PC-3 (cell line): Measurements from ENCODE around the gene GALK2. TPM values are rescaled to one million over a fixed set of nuclear protein-coding genes. Genes with fewer than 3 reads are reported as not detected.

Source experiments
- ATAC-seq: fragments of 200-7000 bp; cut with Tn5 transposase; 2 replicates; pipeline ENCODE4 v1.9.1; 2020; ENCODE audit warnings: mild to moderate bottlenecking, moderate library complexity
- BruUV-seq: library from RNA; stranded (reverse); fragments of 400-500 nt; replicated peaks from 2 replicates; lab custom pipeline; 2021; lab: Mats Ljungman, UMichigan
- CTCF ChIA-PET: fragments of 300-600 bp; sonication (Branson Sonifier 250); formaldehyde crosslinking; loops from one replicate; lab custom pipeline; 2022; ENCODE audit warnings: antibody characterized with exemption; lab: Charles Lee
- POLR2A ChIA-PET: fragments of 300-600 bp; sonication (Branson Sonifier 250); formaldehyde crosslinking; loops from one replicate; lab custom pipeline; 2022; ENCODE audit warnings: antibody characterized with exemption; ENCODE audit not compliant: unreplicated experiment; lab: Charles Lee
- DNase-seq: peaks from one replicate; pipeline ENCODE4 v3.0.0-alpha.2; 2015
- H2AFZ ChIP-seq: fragments of 300-600 bp; sonication (generic); 2 replicates; pipeline ENCODE4 v1.6.0; 2016; ENCODE audit warnings: antibody characterized with exemption, low read length
- H3F3A ChIP-seq: fragments of 300-600 bp; sonication (generic); one replicate; pipeline ENCODE4 v1.6.0; 2017; ENCODE audit warnings: antibody characterized with exemption, low read length, control low read depth, mild to moderate bottlenecking; ENCODE audit not compliant: unreplicated experiment
- H3K27ac ChIP-seq: fragments of 300-600 bp; sonication (generic); 2 replicates; pipeline ENCODE4 v1.5.1; 2016; ENCODE audit warnings: mild to moderate bottlenecking, low read length
- H3K27me3 ChIP-seq: fragments of 300-600 bp; sonication (generic); 2 replicates; pipeline ENCODE4 v1.6.1; 2016; ENCODE audit warnings: low read length, mixed read lengths
- H3K36me3 ChIP-seq: fragments of 300-600 bp; sonication (generic); 2 replicates; pipeline ENCODE4 v1.6.1; 2016; ENCODE audit warnings: low read depth, mixed run types, low read length, mixed read lengths
- H3K4me1 ChIP-seq: fragments of 300-600 bp; sonication (generic); 2 replicates; pipeline ENCODE4 v1.5.1; 2016; ENCODE audit warnings: low read length; ENCODE audit not compliant: insufficient read depth
- H3K4me2 ChIP-seq: fragments of 300-600 bp; sonication (generic); 2 replicates; pipeline ENCODE4 v1.6.0; 2016; ENCODE audit warnings: low read length
- H3K4me3 ChIP-seq: fragments of 300-600 bp; sonication (generic); 2 replicates; pipeline ENCODE4 v1.5.1; 2016; ENCODE audit warnings: mild to moderate bottlenecking, low read length, mixed read lengths
- H3K79me2 ChIP-seq: fragments of 300-600 bp; sonication (generic); 2 replicates; pipeline ENCODE4 v1.6.1; 2017; ENCODE audit warnings: low read length, mixed read lengths
- H3K9ac ChIP-seq: fragments of 300-600 bp; sonication (generic); 2 replicates; pipeline ENCODE4 v1.6.0; 2016; ENCODE audit warnings: mild to moderate bottlenecking, low read length
- H3K9me2 ChIP-seq: fragments of 300-600 bp; sonication (generic); replicated peaks from 2 replicates; pipeline ENCODE4 v1.6.1; 2016; ENCODE audit warnings: mixed run types, low read length, mixed read lengths
- H3K9me3 ChIP-seq: fragments of 300-600 bp; sonication (generic); 2 replicates; pipeline ENCODE4 v1.6.1; 2016; ENCODE audit warnings: low read length, mixed read lengths
- H4K20me1 ChIP-seq: fragments of 300-600 bp; sonication (generic); 2 replicates; pipeline ENCODE4 v1.6.1; 2016; ENCODE audit warnings: low read length, mixed read lengths
- EZH2 ChIP-seq: fragments of 300-600 bp; sonication (generic); IDR thresholded peaks from one replicate; pipeline ENCODE4 v1.6.1; 2017; ENCODE audit warnings: antibody characterized with exemption, mild to moderate bottlenecking, low read length; ENCODE audit not compliant: unreplicated experiment
- EZH2phosphoT487 ChIP-seq: fragments of 300-600 bp; sonication (generic); IDR thresholded peaks from 2 replicates; pipeline ENCODE4 v1.6.1; 2018; ENCODE audit warnings: mild to moderate bottlenecking, antibody characterized with exemption, low read length, borderline replicate concordance
- intact Hi-C: fragments of 100-400 bp; cut with micrococcal nuclease; formaldehyde crosslinking; loops from 2 replicates; pipeline ENCODE4 v1.9.0; 2023
- total RNA-seq: library from RNA; depleted of rRNA; stranded (reverse); fragments of >200 nt; gene quantifications from 2 replicates; pipeline ENCODE4 v1.2.3, GENCODE V29; 2014
- TF ChIP-seq, protein P1 (sequence below): fragments of 300-600 bp; sonication (generic); conservative IDR thresholded peaks from 2 replicates; pipeline ENCODE4 v1.5.1; 2017; ENCODE audit warnings: antibody characterized with exemption, low read depth, mild to moderate bottlenecking, low read length

GALK2 gene
- total RNA-seq, 1 experiment from 2014 or later: 27.2 TPM

DNA sequence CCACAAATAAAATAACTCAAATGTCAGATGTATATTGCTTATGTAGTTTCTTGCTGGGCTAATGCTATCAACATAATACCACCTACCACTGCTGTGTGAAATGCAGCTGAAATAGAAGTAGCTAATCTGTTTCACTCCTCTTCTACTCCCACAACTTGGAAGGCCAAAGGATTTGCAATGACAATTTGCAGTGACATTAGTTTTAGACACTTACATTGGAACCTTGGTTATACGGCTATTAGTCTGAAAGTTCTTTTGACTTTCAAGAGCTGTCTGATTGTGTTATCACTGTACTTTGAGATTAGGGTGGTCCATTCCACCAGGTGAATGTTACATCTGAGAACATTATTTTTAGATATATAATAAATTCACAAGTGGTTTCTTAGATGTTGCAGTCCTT, 48.1 kb upstream of the GALK2 start:
- no peak for ATAC-seq
- intact Hi-C loops: no loop called here

DNA sequence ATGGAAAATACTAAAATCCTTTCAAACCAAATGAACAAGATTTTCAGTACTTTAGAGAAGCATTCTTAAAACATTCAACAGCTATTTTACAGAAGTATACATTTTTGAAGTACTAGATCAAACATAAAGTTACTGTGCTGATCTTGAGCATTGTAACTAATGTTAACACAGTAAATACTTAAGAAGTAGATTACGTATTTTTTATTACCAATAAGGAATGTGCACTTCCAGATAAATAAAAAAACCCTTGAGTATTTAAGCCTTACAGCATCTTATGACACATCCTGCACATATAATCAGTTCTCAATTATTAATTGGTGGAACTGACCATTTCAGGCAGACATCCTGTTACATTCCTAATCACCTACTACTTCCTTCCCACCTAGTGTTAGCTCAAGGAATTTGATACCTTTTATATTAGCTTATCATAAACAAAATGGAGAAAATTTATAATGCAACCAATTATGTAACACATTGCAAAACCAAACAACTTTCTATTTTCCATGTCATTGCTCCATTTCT, 47.4 kb upstream of the GALK2 start:
- H3K9ac ChIP-seq: no peak overlapping the region
- no peaks in the 10 kb centered on the region for H3K4me1 ChIP-seq
- no peak overlapping the region for H3K4me2 ChIP-seq
- CTCF ChIA-PET: no interaction called here
- H3K27me3 ChIP-seq: no peaks in the 10 kb centered on the region
- H3K36me3 ChIP-seq: peaks cover 14% of the 10 kb centered on the region
- intact Hi-C loops: no loop called here
- no peak; the same call in 1 of the 2 replicates for ATAC-seq
- H3K9me2 ChIP-seq: no peaks in the 10 kb centered on the region
- H3F3A ChIP-seq: no peaks in the 10 kb centered on the region
- no TSS peak for BruUV-seq
- POLR2A ChIA-PET: no interaction called here
- H3K4me3 ChIP-seq: no peak overlapping the region
- H3K9me3 ChIP-seq: no peaks in the 10 kb centered on the region
- DNase-seq: no peak
- TF ChIP-seq, protein P1, sequence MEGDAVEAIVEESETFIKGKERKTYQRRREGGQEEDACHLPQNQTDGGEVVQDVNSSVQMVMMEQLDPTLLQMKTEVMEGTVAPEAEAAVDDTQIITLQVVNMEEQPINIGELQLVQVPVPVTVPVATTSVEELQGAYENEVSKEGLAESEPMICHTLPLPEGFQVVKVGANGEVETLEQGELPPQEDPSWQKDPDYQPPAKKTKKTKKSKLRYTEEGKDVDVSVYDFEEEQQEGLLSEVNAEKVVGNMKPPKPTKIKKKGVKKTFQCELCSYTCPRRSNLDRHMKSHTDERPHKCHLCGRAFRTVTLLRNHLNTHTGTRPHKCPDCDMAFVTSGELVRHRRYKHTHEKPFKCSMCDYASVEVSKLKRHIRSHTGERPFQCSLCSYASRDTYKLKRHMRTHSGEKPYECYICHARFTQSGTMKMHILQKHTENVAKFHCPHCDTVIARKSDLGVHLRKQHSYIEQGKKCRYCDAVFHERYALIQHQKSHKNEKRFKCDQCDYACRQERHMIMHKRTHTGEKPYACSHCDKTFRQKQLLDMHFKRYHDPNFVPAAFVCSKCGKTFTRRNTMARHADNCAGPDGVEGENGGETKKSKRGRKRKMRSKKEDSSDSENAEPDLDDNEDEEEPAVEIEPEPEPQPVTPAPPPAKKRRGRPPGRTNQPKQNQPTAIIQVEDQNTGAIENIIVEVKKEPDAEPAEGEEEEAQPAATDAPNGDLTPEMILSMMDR: no peak
- TF ChIP-seq EZH2: no peak
- TF ChIP-seq EZH2phosphoT487: no peak
- no peak overlapping the region for H3K27ac ChIP-seq
- no peak overlapping the region for H2AFZ ChIP-seq
- no peaks in the 10 kb centered on the region for H3K79me2 ChIP-seq
- no peaks in the 10 kb centered on the region for H4K20me1 ChIP-seq

More for the DNA sequence above, 48.1 kb upstream of the GALK2 start:
- H3K79me2 ChIP-seq: no peaks in the 10 kb centered on the region
- H3K9me3 ChIP-seq: no peaks in the 10 kb centered on the region
- POLR2A ChIA-PET: no interaction called here
- H3K27me3 ChIP-seq: no peaks in the 10 kb centered on the region
- DNase-seq: no peak
- peaks cover 9% of the 10 kb centered on the region; the same call in 1 of the 2 replicates for H3K36me3 ChIP-seq
- no peak overlapping the region for H3K4me3 ChIP-seq
- TF ChIP-seq, protein P1: no peak
- TF ChIP-seq EZH2 (no peak), EZH2phosphoT487 (no peak)
- H3K9me2 ChIP-seq: no peaks in the 10 kb centered on the region
- H3K4me1 ChIP-seq: no peaks in the 10 kb centered on the region
- H3K9ac ChIP-seq: no peak overlapping the region
- no TSS peak for BruUV-seq
- H3K4me2 ChIP-seq: no peak overlapping the region
- no peak overlapping the region for H3K27ac ChIP-seq
- no peaks in the 10 kb centered on the region for H4K20me1 ChIP-seq
- CTCF ChIA-PET: no interaction called here
- H3F3A ChIP-seq: no peaks in the 10 kb centered on the region
- H2AFZ ChIP-seq: no peak overlapping the region

DNA sequence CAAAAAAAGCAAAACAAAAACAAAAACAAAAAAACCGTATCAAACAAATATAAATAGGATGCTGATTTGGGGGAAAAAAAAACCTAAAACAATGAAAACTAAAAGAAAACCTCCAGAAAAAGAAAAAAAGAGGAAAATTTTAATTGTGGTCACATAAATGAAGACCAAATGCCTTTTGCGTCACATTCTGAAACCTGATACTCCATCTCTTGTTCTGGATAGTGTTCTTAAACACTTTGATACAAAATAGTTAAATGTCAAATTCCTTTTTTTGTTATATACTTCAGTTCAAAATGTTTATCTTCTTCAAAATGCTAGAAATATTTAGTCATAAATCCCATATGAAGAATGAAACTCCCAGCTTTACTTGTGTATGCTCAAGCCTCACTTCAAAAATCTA, 45.7 kb upstream of the GALK2 start:
- Histone ChIP-seq H3K27me3 (no peaks in the 10 kb centered on the region), H3K36me3 (peaks cover 28% of the 10 kb centered on the region), H2AFZ (no peak overlapping the region), H3K9ac (no peak overlapping the region), H3K79me2 (no peaks in the 10 kb centered on the region), H4K20me1 (0 out of 2 replicates have a peak, but pooled peaks cover 6% of the 10 kb centered on the region), H3F3A (no peaks in the 10 kb centered on the region), H3K4me1 (no peaks in the 10 kb centered on the region), H3K4me3 (no peak overlapping the region), H3K9me3 (no peaks in the 10 kb centered on the region), H3K4me2 (no peak overlapping the region), H3K27ac (no peak overlapping the region), H3K9me2 (no peaks in the 10 kb centered on the region)
- BruUV-seq: no TSS peak
- POLR2A ChIA-PET: interaction anchor here (0.6 kb wide), 1 partner anchor 33 kb away, joined by 6 read pairs; no protein-coding TSS in a partner anchor
- intact Hi-C loops: no loop called here
- ATAC-seq: no peak
- CTCF ChIA-PET: no interaction called here
- TF ChIP-seq, protein P1: no peak
- TF ChIP-seq EZH2phosphoT487: no peak
- TF ChIP-seq EZH2: no peak
- no peak for DNase-seq
